ENCODE measurements around the gene GNAT1. TPM values are rescaled to one million over a fixed set of nuclear protein-coding genes. Genes with fewer than 3 reads are reported as not detected.
A peak's percentile ranks its signal among the peaks of the same experiment; 100 is the strongest.
"Not testable (repeated sequence)": the region's sequence is repeated elsewhere in the genome, so short reads cannot be mapped to it uniquely, and the experiment has no call there.

GNAT1 gene
- total RNA-seq, 1 experiment from 2014 or later, result 0.22 TPM

DNA sequence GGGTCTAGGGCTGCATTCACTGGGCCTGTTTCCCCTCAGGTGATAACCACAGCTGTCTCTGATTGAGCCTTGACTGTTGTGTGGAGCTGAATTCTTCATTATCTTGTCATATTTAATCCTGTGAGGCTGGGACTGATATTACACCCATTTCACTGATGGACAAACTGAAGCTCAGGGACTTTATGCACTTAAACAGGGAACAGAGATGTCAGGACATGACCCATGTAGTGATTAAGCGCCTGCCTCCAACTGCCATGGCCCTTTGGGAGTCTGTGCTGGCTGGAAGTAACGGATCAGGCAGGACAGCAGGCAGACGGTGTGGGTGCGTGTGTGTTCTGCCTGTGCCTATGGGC, 52.1 kb downstream of the GNAT1 start:
- H3K79me2 ChIP-seq (ENCODE audit: low read length), result peaks cover 92% of the 10 kb centered on the region

DNA sequence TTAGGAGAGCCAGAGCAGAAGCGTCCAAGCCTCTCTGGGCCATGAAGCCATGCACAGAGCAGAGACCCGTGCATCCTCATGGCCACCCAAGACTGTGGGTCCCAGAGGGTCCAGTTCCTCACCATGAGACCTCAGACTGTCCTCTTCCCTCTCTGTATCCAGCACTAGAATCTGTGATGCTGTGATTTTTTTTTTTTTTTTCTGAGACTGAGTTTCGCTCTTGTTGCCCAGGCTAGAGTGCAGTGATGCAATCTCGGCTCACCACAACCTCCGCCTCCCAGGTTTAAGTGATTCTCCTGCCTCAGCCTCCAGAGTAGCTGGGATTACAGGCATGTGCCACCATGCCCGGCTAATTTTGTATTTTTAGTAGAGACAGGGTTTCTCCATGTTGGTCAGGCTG, 53.4 kb downstream of the GNAT1 start:
- H3K4me3 ChIP-seq (ENCODE audit: low read length); intact Hi-C loops (cut with micrococcal nuclease); H3K4me2 ChIP-seq (ENCODE audit: low read length); H3K27ac ChIP-seq (ENCODE audit: low read length); H3K9ac ChIP-seq (ENCODE audit: low read length); DNase-seq; H3K36me3 ChIP-seq (ENCODE audit: low read depth, low read length); ATAC-seq; H3K9me2 ChIP-seq (replicated peaks; ENCODE audit: low read length); H3F3A ChIP-seq (ENCODE audit: low read length, unreplicated experiment); CTCF ChIA-PET; H2AFZ ChIP-seq (ENCODE audit: low read length); H3K27me3 ChIP-seq (ENCODE audit: low read length); BruUV-seq (replicated peaks); H3K9me3 ChIP-seq (ENCODE audit: low read length); POLR2A ChIA-PET (ENCODE audit: unreplicated experiment): not testable (repeated sequence)
- Histone ChIP-seq H3K4me1 (ENCODE audit: insufficient read depth, low read length) (peaks cover 41% of the 10 kb centered on the region), H3K79me2 (ENCODE audit: low read length) (peaks cover 92% of the 10 kb centered on the region), H4K20me1 (ENCODE audit: low read length) (peaks cover 17% of the 10 kb centered on the region)

More for the DNA sequence above, 52.1 kb downstream of the GNAT1 start:
- CTCF ChIA-PET, result no interaction called here
- H3K4me1 ChIP-seq (ENCODE audit: insufficient read depth, low read length), result peaks cover 42% of the 10 kb centered on the region
- H3K9ac ChIP-seq (ENCODE audit: low read length), result no peak overlapping the region
- no peaks in the 10 kb centered on the region for H3K27me3 ChIP-seq (ENCODE audit: low read length)
- H3K9me2 ChIP-seq (replicated peaks; ENCODE audit: low read length), result no peaks in the 10 kb centered on the region
- H3F3A ChIP-seq (ENCODE audit: low read length, unreplicated experiment), result peaks cover 10% of the 10 kb centered on the region
- H3K4me2 ChIP-seq (ENCODE audit: low read length), result no peak overlapping the region
- TF ChIP-seq EZH2 (IDR thresholded peaks at IDR 0.05; ENCODE audit: low read length, unreplicated experiment) (no peak), EZH2phosphoT487 (IDR thresholded peaks at IDR 0.05; ENCODE audit: borderline replicate concordance, low read length) (no peak)
- TF ChIP-seq, protein P1, sequence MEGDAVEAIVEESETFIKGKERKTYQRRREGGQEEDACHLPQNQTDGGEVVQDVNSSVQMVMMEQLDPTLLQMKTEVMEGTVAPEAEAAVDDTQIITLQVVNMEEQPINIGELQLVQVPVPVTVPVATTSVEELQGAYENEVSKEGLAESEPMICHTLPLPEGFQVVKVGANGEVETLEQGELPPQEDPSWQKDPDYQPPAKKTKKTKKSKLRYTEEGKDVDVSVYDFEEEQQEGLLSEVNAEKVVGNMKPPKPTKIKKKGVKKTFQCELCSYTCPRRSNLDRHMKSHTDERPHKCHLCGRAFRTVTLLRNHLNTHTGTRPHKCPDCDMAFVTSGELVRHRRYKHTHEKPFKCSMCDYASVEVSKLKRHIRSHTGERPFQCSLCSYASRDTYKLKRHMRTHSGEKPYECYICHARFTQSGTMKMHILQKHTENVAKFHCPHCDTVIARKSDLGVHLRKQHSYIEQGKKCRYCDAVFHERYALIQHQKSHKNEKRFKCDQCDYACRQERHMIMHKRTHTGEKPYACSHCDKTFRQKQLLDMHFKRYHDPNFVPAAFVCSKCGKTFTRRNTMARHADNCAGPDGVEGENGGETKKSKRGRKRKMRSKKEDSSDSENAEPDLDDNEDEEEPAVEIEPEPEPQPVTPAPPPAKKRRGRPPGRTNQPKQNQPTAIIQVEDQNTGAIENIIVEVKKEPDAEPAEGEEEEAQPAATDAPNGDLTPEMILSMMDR (conservative IDR thresholded peaks at IDR 0.05; ENCODE audit: low read depth, low read length), result no peak
- H3K36me3 ChIP-seq (ENCODE audit: low read depth, low read length), result peaks cover 10% of the 10 kb centered on the region; the same call in 1 of the 2 replicates
- no peak overlapping the region for H3K4me3 ChIP-seq (ENCODE audit: low read length)
- DNase-seq (no peak), ATAC-seq (no peak)
- H4K20me1 ChIP-seq (ENCODE audit: low read length), result peaks cover 30% of the 10 kb centered on the region
- no peak overlapping the region for H2AFZ ChIP-seq (ENCODE audit: low read length)
- POLR2A ChIA-PET (ENCODE audit: unreplicated experiment), result no interaction called here
- intact Hi-C loops (cut with micrococcal nuclease), result no loop called here
- no peak overlapping the region for H3K27ac ChIP-seq (ENCODE audit: low read length)
- H3K9me3 ChIP-seq (ENCODE audit: low read length), result no peaks in the 10 kb centered on the region
- no TSS peak for BruUV-seq (replicated peaks)

- Histone ChIP-seq H3K27ac (ENCODE audit: low read length) (peak overlapping the region; percentile 78; the same call in 1 of the 2 replicates), H4K20me1 (ENCODE audit: low read length) (peaks cover 12% of the 10 kb centered on the region), H3K4me3 (ENCODE audit: low read length) (no peak overlapping the region), H3K4me2 (ENCODE audit: low read length) (peak overlapping the region; percentile 69), H3K4me1 (ENCODE audit: insufficient read depth, low read length) (peaks cover 46% of the 10 kb centered on the region), H3K27me3 (ENCODE audit: low read length) (no peaks in the 10 kb centered on the region), H3K9me3 (ENCODE audit: low read length) (no peaks in the 10 kb centered on the region), H2AFZ (ENCODE audit: low read length) (no peak overlapping the region), H3K36me3 (ENCODE audit: low read depth, low read length) (peaks cover 3% of the 10 kb centered on the region; the same call in 1 of the 2 replicates), H3F3A (ENCODE audit: low read length, unreplicated experiment) (peaks cover 5% of the 10 kb centered on the region), H3K79me2 (ENCODE audit: low read length) (peaks cover 92% of the 10 kb centered on the region), H3K9ac (ENCODE audit: low read length) (no peak overlapping the region), H3K9me2 (replicated peaks; ENCODE audit: low read length) (no peaks in the 10 kb centered on the region)
- no TSS peak for BruUV-seq (replicated peaks)
- TF ChIP-seq, protein P1 (conservative IDR thresholded peaks at IDR 0.05; ENCODE audit: low read depth, low read length), result no peak
- TF ChIP-seq EZH2phosphoT487 (IDR thresholded peaks at IDR 0.05; ENCODE audit: borderline replicate concordance, low read length), result no peak
- TF ChIP-seq EZH2 (IDR thresholded peaks at IDR 0.05; ENCODE audit: low read length, unreplicated experiment), result no peak
- intact Hi-C loops (cut with micrococcal nuclease), result no loop called here
- ATAC-seq (no peak), DNase-seq (no peak)
- POLR2A ChIA-PET (ENCODE audit: unreplicated experiment), result no interaction called here
- CTCF ChIA-PET, result no interaction called here
Observed at GRCh38 chr3:50245251-50245745, 53.9 kb downstream of the GNAT1 start.
